Medulla oblongata (tissue), 1 donor: ENCODE measurements around the gene UGT1A10.
"Not testable (repeated sequence)": the region's sequence is repeated elsewhere in the genome, so short reads cannot be mapped to it uniquely, and the experiment has no call there.

ENCODE experiments used
- DNase-seq: peaks from one replicate; pipeline ENCODE4 v3.0.0-alpha.2; 2015; ENCODE audit errors: extremely low spot score

Gene UGT1A10

DNA sequence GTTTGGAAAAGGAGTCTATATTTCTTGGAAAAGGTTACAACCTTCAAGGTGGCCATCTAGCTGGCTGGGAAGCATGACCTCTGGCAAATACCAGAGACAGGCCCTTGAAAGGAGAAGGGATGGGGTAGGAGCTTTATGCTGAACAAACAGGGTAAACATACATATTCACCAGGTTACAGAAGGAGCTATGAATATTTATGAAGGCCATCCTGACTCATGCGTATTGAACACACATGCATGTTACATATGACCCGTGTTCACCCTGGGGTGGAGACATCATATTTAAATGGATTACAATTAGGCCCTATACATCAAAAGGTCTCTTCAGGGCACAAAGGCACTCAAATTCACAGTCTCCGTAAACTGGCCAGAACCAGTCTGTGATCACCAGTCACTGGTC is 19.7 kb downstream of the UGT1A10 start:
- DNase-seq = not testable (repeated sequence)

DNA sequence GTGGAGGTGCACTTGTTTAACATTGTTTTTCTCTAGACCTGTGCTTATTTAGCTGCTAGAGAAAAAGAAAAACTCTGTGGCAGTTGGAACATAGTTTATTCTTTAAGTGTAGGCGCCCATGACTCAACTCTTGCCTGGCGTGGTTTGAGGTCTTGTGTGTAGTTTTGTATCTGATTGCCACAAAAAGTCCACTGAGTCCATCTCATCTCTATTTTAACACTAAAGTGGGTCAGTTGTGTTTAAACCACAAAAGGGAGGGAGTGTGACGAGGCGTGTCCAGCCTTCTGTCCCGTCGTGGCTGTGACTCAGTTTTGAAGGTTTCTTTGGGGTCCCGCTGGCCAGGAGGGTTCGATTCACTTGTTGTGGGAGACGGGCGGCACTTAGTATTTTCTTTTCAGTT is 20.2 kb downstream of the UGT1A10 start:
- no peak for DNase-seq

DNA sequence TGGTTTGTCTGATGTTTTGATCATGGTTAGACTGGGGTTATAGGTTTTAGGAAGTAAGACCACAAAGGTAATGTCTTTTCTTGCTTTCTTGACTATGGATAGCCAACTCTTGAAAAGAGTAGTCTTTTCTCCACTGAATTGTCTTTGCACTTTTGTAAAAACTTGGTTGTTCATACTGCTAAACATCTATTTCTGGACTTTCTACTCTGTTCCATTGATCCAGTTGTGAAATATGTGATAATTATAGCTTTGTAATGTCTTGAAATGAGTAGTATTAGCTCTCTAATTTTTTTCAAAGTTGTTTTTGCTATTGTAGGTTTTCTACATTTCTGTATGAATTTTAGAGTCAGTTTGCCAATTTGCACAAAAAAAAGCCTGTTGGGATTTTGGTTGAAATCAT is 22.4 kb downstream of the UGT1A10 start:
- no peak for DNase-seq

DNA sequence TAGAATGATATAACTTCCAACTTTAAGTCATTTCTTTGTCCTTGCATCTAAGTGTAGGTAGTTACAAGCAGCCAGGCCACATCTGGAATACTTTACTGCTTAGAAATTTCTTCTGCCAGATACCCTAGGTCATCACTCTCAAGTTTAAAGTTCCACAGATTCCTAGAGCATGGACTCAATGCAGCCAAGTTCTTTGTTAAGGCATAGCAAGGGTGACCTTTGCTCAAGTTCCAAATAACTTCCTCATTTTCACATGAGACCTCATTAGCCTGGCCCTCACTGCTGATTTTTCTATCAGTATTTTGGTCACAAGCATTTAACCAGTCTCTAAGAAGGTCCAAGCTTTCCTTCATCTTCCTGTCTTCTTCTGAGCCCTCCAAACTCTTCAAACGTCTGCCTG is 27.7 kb downstream of the UGT1A10 start:
- no peak for DNase-seq

DNA sequence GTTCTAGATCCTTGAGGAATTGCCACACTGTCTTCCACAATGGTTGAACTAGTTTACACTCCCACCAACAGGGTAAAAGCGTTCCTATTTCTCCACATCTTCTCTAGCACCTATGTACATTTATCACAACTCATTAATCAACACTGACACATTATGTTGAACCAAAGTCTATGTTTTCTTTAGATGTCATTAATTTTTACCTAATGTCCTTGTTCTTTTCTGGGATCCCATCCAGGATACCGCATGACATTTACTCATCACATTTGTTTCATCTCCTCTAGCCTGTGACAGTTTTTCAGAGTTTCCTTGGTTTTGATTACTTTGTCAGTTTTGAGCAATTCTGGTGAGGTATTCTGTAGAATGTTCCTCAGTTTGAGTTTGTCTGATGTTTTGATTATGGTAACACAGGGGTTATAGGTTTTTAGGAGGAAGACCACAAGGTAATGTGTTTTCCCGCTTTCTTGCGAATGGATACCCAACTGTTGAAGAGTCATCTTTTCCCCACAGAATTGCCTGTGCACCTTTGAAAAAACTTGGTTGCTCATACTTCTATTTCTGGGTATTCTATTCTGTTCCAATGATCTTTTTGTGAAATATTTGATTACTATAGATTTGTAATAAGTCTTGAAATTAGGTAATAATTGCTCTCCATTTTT is 32.5 kb downstream of the UGT1A10 start:
- no peak for DNase-seq

DNA sequence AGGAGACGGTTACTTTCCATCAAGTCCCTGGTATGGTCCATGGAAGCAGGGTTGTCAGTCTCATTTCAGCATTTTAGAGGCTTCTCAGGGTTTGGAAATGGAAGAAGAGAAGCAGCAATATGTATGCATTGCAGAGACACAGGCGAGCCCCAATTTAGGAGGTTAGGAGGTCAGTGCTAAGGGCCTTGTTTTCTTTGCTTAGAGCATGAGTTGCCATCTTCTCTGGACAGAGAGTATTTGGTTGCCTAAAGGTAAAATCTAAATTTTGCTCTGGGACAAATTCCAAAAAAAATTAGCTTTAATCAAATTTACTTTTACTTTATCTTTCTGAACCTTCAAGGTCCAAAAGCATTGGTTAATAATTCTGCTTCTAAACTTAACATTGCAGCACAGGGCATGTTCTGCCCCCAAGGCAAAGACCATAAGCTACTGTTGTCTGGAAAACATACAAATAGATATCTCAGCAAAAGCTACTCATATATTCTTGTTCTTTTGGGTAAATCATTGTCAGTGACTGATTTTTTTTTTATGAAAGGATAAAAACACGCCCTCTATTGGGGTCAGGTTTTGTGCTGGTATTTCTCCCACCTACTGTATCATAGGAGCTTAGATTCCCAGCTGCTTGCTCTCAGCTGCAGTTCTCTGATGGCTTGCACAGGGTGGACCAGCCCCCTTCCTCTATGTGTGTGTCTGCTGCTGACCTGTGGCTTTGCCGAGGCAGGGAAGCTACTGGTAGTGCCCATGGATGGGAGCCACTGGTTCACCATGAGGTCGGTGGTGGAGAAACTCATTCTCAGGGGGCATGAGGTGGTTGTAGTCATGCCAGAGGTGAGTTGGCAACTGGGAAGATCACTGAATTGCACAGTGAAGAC is 35.3 kb downstream of the UGT1A10 start, which contains the start of gene UGT1A9:
Gene UGT1A9, plus strand, starts transcription at position 609 of the 872 bp plus-strand sequence. Its CDS starts 37 bp downstream, at position 646.
- DNase-seq = no peak

DNA sequence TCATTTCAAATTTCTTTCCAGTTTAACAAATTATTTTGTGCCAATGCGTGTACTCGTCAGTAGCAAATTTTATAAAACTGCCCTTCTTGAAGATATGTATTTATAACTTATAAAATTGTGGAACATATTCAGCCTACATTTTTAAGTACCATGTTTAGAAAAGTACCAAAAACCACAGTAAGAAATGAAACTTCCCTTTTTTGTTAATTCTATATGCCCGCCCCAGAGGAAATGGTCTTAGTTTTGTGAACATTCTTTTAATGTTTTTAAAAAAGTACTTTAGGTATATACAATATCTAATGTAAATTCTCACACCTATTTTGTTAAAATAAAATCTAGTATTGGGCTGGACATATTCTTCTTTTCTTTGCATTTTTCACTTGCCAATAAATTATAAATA is 36.6 kb downstream of the UGT1A10 start:
- DNase-seq = no peak

DNA sequence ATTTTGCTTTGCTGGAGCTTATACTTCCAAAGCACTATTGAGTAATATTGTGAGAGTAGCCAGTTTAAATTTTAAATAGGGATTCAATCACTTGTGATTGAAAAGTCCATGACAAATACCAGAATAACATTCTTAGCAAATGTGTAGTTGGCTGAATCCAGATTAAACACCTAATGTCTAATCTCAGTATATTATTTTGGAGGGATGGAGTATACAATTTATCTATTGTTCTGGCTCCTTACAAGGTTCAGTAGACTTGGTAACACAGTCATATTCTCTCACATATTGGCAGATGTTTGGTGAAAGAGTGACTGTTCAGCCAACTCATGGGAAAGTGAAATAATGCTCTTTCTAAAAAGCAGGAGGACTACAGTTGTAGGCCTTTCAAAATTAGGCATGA is 37.6 kb downstream of the UGT1A10 start:
- DNase-seq = no peak

DNA sequence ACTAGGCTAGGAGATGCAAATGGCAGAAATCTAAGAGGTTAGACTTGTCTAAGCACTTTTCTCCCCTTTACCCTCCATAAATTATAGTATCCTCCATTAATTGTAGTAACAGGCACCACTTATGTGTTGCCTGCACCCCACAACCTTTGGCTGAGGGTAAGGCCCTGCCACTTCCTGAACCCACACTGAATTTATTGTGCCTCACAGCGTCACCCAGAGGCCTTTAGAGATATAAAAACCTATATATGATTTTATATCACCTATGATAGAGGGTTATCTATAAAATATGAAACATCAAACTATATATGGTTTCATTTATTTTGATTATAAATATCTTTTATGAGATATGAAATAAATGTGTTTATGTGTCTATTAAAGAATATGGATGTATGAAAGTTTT is 38.1 kb downstream of the UGT1A10 start:
- DNase-seq = no peak

DNA sequence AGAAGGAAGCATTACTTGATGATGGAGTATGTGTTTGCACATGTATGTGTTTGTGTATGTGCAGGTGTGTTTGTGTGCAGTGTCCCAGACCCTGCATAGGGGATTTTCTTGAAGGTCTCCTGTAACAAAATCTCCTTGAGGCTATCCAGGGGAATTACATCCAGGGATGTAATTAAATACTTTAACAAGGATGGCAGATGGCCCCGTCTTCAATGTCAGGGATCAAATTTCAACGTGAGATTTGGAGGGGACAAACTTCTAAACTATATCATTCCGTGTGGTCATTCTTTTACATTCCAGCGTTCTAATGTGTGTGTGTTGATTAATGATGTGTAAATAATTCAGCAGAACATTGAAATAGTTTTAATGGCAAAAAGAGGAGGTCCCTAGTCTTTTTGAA is 38.7 kb downstream of the UGT1A10 start:
- no peak for DNase-seq

DNA sequence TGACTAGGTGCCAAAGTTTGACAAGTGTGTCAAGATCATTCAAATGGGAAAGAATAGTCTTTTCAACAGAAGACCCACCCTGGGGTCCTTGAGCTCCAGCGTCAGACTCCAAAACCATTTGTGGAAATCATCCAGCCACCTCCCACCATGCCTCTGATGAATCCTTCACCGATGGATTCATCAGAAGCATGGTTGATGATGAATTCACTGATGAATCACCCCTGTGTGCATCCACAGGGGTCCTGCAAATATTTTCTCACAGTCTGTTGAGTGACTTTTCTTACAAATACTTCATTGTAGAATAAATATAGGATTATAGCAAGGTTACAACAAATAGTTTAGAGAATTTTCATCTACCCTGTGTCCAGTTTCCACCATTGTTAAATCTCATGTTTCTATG is 39.8 kb downstream of the UGT1A10 start:
- no peak for DNase-seq

DNA sequence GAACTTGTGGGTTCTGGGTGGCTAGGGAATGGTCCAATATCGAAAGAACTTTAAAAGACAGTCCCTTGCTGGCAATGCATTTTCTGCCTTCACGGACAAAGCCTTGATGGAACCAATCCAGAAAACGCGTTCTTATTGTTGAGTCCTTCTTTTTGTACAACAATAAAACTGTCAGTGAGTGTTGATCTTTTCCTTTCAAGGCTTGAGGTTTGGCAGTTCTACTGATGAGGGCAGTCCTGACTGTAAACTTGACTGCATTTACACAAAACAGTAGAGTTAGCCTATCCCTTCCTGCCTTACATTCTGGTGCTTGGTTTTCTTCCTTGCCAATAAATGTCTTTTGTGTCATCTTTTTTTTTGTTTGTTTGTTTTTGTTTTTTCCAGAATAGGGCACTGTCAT is 42.9 kb downstream of the UGT1A10 start:
- no peak for DNase-seq

DNA sequence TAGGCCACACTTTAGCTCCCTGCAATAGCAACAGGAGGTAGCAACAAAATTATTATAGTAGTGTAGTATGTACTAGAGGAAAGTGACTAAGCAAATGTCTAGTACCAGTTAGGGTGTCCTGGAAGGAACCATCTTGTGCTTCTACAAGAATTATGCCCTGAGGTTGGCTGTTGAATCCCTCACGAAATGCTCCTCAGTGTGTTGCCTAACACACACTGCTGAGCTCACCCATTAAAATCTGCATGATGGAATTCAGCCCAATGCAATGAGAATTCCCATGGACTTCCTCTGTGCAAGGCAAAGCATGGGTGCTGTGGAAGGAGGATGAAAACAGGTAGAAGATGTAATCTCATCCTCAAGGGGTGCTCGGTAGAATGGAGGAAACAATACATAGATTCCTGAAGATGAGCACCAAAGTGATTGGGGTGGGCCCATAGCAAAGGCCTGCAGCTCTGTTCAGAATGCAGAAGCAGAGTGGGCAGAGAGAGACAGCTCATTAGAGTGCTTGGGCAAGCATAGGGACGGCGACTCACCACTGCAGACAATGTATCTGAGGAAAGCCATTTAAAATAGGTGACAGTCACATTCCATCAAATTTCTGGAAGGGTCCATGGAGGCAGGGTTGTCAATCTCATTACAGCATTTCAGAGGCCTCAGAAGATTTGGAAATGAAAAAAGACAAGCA is 44.3 kb downstream of the UGT1A10 start:
- no peak for DNase-seq

DNA sequence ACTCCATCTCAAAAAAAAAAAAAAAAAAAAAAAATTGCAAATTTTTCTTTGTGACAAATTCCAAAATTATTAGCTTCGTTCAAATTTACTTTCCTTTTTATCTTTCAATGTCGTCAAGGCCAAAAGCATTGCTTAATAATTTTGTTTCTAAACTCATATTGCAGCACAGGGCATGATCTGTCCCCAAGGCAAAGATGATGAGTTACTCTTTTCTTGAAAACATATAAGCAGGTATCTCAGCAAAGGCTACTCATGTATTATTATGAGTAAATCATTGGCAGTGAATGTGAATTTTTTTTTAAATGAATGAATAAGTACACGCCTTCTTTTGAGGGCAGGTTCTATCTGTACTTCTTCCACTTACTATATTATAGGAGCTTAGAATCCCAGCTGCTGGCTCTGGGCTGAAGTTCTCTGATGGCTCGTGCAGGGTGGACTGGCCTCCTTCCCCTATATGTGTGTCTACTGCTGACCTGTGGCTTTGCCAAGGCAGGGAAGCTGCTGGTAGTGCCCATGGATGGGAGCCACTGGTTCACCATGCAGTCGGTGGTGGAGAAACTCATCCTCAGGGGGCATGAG is 45.4 kb downstream of the UGT1A10 start, which contains the start of gene UGT1A7:
Gene UGT1A7, plus strand, starts transcription at position 381 of the 579 bp plus-strand sequence. Its CDS starts 37 bp downstream, at position 418.
- DNase-seq = no peak

DNA sequence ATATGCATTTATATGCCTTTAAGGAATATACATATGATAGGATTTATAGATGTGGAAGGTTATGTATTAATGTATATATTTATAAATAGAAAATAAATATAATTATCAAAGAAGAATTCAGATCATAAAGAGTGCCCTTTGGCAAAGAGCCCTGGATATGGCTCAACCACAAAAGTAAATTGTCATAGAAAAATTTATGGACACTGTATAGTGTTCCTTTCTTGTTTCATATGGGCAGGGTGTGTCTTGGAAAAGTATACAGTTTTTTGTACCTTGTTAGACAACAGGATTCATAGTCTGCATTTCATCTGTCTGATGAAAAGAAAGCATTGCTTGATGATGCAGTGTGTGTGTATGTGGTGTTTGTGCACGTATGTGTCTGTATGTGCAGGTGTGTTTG is 48.4 kb downstream of the UGT1A10 start:
- no peak for DNase-seq

DNA sequence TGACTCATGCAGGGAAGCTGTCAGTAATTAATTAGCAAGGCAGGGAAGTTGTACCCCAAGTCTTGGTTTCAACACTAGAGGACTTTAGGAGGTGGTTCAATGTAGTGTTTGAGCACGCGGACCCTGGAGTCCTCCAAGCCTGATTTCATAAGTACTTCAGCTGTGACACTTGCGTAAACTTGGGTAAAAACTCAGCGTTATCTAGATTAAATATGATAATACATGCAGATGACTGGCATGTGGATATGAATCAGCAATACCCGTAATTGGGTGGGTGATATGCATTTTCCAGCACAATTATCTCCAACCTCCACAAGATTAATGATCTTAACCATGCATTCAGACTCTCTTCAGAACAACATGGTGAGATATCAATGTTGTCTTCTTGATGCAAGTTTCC is 50.7 kb downstream of the UGT1A10 start:
- DNase-seq = no peak

DNA sequence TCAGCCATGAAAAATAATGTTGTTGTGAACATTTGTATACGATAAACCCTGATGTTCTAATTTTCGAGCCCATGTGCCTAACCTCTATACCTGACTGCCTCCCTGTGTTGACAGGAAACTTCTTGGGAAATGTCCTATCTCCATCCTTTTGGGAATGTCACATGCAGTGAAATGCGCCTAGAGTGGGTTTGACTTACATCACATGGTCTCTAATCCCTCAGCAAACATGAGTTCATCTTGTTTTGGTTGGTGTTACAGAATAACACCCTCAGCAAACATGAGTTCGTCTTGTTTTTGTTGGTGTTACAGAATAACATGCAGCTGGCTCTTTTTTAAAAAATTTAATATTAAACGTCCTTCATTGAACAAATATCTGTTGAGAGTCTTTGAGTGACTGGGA is 52.1 kb downstream of the UGT1A10 start:
- DNase-seq = no peak

DNA sequence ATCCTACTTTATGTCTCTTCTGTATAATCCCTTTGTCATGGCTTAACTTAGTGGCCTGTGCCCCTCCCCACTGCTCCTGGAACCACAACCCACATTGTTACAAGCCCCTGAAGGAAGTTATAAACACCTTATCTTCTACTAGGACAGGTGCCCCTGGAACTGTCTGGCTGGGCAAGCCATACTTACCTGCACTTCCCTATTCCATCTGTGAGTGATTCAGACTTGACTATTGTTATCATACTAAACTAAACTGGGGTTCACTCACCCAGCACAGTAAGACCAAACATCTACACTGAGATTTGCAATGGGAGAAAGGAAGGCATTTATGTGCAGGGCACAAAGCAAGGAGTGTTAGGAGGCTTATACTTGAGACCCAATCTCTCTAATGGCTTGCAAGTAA is 52.8 kb downstream of the UGT1A10 start:
- no peak for DNase-seq

DNA sequence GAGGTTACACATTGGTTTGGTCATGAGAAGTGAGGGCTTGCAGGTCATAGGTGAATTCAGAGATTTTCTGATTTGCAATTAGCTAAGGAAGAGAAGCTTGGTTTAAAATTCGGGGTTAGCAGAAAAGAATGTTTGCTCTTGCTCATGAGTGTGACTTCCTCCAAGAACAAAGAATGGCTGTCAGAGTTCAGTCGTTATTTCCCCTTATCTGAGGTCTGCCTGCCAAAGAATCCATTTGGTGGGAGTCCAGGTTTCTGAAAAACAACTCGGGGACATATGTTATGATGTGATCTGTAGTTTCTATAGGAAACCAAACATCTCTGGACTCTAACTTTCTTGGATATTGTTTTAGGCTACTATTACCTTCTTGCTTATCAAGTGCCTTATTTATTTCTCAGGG is 53.3 kb downstream of the UGT1A10 start:
- no peak for DNase-seq

DNA sequence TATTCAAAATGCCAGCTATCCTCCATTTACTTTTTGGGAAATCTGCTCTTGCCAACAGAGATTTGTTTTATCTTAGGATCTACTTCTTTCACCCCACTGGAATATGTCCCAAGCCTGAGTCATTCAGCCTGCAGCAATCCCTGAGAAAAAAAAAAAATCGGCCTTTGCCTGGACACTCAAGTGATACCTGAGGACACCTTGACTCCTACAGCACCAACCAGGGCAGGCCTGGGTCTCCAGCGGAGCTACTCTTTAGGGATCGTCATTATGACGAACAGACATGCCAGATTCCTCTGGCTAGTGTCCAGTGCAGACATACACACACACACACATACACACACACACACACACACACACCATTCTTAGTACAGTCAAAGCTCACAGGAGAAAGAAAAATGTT is 54.2 kb downstream of the UGT1A10 start:
- DNase-seq = no peak

DNA sequence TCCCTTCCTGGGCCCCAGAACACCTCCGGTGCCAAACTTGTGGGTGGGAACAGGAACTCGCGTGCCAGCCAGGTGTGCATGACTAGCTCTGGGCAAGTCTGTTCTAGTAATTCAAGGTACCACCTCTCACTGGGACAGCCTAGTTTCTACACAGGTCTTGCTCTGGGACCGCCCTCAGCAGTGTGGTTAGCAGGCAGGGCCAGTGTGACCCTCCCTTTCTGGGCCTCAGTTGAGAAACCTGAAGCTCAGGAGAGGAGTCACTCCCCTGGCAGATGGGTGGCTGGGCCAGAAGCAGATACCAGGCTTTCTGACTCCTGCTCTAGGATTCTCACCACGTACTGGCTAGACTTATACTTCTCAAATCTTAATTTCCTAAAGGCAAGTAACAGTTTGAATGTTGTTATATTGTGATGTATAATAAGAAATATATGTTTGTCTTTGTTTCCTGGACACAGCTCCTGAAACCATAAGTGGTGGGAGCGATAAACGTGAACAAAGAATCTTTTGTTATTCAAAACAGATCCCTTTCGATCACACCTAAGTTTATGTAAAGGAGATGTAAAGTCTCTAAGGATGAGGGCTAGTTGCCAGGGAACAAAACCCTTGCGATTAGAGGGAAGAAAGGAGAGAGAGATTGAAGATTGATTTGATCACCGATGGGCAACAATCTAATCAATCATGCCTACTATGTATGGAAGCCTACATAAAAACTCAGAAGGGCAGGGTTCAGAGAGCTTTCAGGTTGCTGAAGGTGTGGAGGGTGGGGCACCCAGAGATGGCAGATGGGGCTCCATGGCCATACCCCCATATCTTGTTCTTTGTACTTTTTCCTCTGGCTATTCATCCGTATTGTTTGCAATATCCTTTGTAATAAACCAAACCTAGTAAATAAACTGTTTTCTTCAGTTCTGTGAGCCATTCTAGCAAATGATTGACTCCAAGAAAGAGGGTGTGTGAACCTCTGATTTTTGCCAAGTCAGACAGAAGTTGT is 55.5 kb downstream of the UGT1A10 start:
- DNase-seq = no peak
